ENCODE measurements around the gene ATXN10.

ATXN10 gene

GRCh38 chr22:45629469-45630089 is 42.1 kb upstream of the ATXN10 start:
- no peak overlapping the region for H3K4me3 ChIP-seq (ENCODE audit: low read depth, low read length)
- DNase-seq (ENCODE audit: low read depth): no peak
- TF ChIP-seq CTCF (IDR thresholded peaks at IDR 0.05; ENCODE audit: insufficient read depth, low read depth, low read length, missing control alignments): no peak

GRCh38 chr22:45630436-45630835 is 41.2 kb upstream of the ATXN10 start:
- TF ChIP-seq CTCF (IDR thresholded peaks at IDR 0.05; ENCODE audit: insufficient read depth, low read depth, low read length, missing control alignments): no peak
- no peak overlapping the region for H3K4me3 ChIP-seq (ENCODE audit: low read depth, low read length)
- no peak for DNase-seq (ENCODE audit: low read depth)

- DNase-seq (ENCODE audit: low read depth): no peak
- H3K4me3 ChIP-seq (ENCODE audit: low read depth, low read length): no peak overlapping the region
- TF ChIP-seq CTCF (IDR thresholded peaks at IDR 0.05; ENCODE audit: insufficient read depth, low read depth, low read length, missing control alignments): no peak
Measured at GRCh38 chr22:45631140-45631840, 40.3 kb upstream of the ATXN10 start.

- DNase-seq (ENCODE audit: low read depth): no peak
- no peak overlapping the region for H3K4me3 ChIP-seq (ENCODE audit: low read depth, low read length)
- TF ChIP-seq CTCF (IDR thresholded peaks at IDR 0.05; ENCODE audit: insufficient read depth, low read depth, low read length, missing control alignments): no peak
Measured at GRCh38 chr22:45631841-45632238, 39.8 kb upstream of the ATXN10 start.

GRCh38 chr22:45632791-45633515 is 38.7 kb upstream of the ATXN10 start:
- H3K4me3 ChIP-seq (ENCODE audit: low read depth, low read length): no peak overlapping the region
- no peak for TF ChIP-seq CTCF (IDR thresholded peaks at IDR 0.05; ENCODE audit: insufficient read depth, low read depth, low read length, missing control alignments)
- DNase-seq (ENCODE audit: low read depth): no peak

GRCh38 chr22:45636683-45637082 is 35.0 kb upstream of the ATXN10 start:
- no peak for TF ChIP-seq CTCF (IDR thresholded peaks at IDR 0.05; ENCODE audit: insufficient read depth, low read depth, low read length, missing control alignments)
- DNase-seq (ENCODE audit: low read depth): no peak

More at GRCh38 chr22:45636683-45637082, 35.0 kb upstream of the ATXN10 start:
- no peak overlapping the region for H3K4me3 ChIP-seq (ENCODE audit: low read depth, low read length)

All from GM12865 (cell line).